GM18526 (cell line): Measurements from ENCODE around the gene TMEM117.

ENCODE experiments used
- POLR2A ChIP-seq: IDR thresholded peaks from 3 replicates; pipeline ENCODE4 v1.6.1; 2011; ENCODE audit not compliant: insufficient read length; ENCODE audit errors: extremely low read depth

Gene TMEM117

DNA sequence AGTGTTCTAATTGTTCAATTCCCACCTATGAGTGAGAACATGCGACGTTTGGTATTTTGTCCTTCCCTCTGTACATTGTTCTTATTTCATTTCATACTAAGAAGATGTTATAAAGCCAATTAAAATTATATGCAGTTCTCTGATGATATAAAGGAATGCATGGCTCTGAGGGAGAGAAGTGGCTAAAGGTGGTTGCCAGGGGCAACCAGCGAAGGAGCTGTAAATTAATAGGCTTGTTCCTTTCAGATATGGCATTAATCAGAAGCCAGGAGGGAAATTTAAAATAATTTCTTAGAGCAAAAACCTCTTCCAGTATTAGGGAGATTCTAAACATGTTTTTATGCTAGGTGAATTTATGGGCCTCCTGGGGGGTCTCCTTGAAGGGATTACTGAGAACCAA lies 227.8 kb downstream of the TMEM117 start:
- TF ChIP-seq POLR2A: no peak

GRCh38 chr12:44076871-44077270 lies 241.0 kb downstream of the TMEM117 start:
- no peak for TF ChIP-seq POLR2A

DNA sequence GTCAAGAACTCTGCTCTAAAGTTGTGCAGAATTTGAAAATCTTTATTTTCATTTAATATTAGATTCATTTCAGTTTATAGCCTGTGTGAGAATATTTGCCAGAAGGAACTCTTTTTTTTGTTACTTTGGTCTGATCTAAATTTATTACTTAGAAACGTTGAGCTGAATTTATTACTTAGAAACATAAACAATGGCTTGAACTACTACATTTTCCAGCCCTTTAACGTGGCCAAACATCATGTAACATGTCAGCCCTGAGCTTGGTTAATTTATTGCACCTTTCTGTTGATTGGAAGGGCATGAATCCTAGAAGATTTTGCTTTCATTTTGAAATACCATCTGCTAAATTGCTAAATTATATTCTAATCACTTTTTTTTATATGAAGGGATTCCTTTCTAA lies 241.4 kb downstream of the TMEM117 start:
- TF ChIP-seq POLR2A: no peak

- TF ChIP-seq POLR2A: no peak
These were observed 242.4 kb downstream of the TMEM117 start for GRCh38 chr12:44078273-44078672.

GRCh38 chr12:44088647-44089046 lies 252.8 kb downstream of the TMEM117 start:
- no peak for TF ChIP-seq POLR2A

GRCh38 chr12:44091948-44092606 lies 256.2 kb downstream of the TMEM117 start:
- TF ChIP-seq POLR2A: no peak

- TF ChIP-seq POLR2A: no peak
These were observed 262.9 kb downstream of the TMEM117 start for GRCh38 chr12:44098786-44099185.

DNA sequence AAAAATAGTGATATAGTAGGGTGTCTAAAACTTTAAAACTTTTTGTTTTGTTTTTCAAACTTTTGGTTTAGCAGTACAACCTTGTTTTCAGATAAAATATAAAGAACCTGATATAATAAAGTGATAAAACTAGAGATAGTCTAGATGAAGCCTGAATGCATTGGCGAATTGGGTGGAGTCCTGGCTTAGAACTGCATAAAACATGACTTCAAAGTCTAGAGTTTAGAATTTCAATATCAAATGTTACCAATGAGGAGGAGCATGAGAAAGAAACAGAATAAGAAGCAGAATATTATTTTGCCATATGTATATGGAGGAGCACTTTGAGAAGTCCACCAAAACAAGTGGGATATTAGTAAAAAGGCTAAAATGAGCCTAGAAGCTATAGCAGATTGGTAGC lies 263.6 kb downstream of the TMEM117 start:
- TF ChIP-seq POLR2A: no peak

DNA sequence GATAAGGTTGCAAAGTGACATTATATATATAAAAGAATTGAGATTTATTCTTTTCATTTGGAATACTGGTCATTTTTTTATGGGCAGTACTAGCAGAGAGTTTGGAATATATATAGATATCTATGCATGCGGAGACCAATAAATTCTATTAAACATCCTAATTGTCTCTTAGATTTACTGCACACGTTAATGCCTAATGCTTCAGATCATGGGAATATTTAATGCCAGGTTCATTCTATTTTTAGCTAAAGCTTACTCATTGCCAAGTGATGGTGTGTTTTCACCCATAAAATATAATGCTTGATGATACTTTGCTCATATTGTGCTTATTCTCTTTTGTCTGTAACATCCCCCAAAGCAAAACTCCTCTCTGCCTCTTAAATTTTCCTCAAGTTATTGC lies 264.4 kb downstream of the TMEM117 start:
- TF ChIP-seq POLR2A: no peak

DNA sequence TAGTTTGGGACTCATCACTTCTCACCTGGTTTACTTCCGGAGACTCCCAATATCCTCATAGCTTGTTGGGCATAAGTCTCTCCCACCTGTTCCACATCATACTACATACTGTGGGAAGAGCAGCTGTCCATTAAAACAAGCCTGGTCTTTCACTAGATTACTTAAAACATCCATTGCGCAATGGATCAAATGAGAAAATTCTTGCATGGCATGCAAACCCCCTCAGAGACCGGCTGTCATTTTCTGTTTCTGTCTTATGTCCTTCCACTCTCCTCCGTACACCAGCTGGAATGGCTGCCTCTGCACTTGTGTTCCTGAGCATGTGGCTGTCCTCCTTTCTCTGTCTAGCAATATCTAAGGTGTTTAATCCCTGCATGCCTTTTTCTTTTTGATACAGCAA lies 265.6 kb downstream of the TMEM117 start:
- TF ChIP-seq POLR2A: no peak

GRCh38 chr12:44114906-44115305 lies 279.0 kb downstream of the TMEM117 start:
- TF ChIP-seq POLR2A: no peak

DNA sequence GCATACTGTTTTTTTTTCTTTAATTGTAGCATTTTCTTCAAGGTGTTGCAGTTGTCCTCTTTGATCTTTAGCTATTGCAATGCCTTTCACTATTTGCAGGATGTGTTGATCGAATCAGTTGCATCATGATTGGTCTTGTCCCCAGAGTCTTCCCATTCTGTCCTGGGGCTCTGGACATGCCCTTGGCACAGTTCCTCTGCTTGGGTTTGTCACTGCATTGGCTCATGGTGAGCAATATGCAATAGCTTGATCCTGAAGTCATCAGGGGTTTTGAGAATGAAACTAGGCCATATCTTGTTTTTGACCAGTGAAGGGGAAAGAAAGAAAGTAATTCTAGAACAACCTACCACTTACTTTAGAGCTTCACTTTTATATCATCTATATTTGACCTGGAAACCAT lies 281.5 kb downstream of the TMEM117 start:
- TF ChIP-seq POLR2A: no peak

- no peak for TF ChIP-seq POLR2A
These were observed 283.1 kb downstream of the TMEM117 start for GRCh38 chr12:44118946-44119345.

DNA sequence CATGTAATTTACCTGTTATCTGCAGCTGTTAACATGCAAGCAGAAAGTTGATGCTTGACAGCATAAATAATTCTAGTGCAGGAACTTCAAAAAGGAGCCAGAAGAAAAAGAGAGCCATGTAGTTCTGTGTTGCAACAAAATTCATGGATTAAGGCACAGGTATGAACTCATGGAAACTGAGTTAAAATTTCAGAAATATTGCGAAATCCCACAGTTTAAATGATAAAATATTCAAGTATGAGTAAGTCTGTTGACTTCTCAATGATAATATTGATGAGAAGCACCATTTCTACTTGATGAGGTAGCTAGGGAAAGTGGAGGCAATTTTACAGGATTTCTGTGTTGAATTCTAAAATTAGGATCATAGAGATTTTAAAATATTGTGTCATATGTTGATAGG lies 290.9 kb downstream of the TMEM117 start:
- TF ChIP-seq POLR2A: no peak

DNA sequence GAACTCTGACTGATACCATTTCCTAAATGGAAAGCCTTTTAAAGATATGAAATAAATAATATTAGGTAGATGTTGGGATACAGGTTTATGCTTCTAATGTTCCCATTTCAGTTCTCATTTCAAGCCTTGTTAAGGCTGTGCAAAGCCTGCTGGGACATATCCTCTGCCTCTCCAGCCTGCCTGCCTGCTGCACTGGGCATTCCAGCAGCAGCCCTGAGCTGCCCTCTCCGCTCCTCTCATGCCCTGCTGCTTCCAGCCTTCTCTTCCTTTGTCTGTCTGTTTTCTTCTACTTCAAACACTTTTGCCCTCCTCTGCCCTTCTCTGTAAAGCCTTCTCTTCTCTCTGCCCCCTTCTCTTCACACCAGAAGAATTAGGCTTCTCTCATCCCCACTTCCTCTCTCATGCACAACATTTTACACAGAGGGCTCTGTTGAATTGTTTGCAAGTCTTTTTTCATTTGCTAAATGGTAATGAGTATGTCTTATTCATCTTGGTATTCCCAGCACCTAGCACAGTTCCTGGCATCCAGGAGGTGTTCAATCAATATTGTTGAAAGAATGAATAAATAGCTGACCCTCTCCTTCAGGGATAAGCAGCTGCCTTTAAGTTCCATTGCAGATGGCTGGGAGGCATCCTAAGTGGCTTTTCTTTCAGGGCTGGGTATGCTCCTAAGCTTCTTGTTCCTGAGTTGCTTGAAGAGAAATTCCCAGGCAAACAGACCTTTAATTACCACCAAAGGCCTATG lies 292.3 kb downstream of the TMEM117 start:
- TF ChIP-seq POLR2A: no peak

DNA sequence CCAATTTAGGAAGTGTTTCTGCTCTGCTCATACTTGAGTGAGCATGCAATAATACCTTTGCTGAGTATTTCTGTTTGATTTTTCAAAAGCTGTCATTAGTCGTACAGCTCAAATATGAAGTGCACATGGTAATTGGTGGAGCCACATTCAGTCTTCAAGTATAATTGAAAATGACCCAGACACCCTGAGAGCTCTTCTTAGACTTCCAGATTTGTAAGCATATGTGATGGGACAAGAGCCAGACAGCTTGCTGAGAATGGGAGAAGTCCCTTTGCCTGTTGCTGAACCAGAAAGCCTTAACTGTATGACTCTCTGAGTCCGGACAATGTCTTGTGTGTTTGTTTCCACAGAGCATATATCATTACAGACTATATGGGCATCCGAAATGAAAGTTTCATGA lies 307.3 kb downstream of the TMEM117 start:
- TF ChIP-seq POLR2A: no peak

- TF ChIP-seq POLR2A: no peak
These were observed 313.1 kb downstream of the TMEM117 start for GRCh38 chr12:44148936-44149335.

GRCh38 chr12:44154128-44154527 lies 318.2 kb downstream of the TMEM117 start:
- no peak for TF ChIP-seq POLR2A

GRCh38 chr12:44155358-44155757 lies 319.5 kb downstream of the TMEM117 start:
- TF ChIP-seq POLR2A: no peak
